GM21447 (cell line): ENCODE results near the gene DCP1B.

ENCODE experiments used
- ATAC-seq: cut with Tn5 transposase; IDR thresholded peaks from one replicate; pipeline ENCODE4 v1.9.1; 2021; ENCODE audit not compliant: unreplicated experiment

Gene DCP1B

GRCh38 chr12:2017546-2018337, 13.5 kb upstream of the DCP1B start:
- ATAC-seq: no peak

DNA sequence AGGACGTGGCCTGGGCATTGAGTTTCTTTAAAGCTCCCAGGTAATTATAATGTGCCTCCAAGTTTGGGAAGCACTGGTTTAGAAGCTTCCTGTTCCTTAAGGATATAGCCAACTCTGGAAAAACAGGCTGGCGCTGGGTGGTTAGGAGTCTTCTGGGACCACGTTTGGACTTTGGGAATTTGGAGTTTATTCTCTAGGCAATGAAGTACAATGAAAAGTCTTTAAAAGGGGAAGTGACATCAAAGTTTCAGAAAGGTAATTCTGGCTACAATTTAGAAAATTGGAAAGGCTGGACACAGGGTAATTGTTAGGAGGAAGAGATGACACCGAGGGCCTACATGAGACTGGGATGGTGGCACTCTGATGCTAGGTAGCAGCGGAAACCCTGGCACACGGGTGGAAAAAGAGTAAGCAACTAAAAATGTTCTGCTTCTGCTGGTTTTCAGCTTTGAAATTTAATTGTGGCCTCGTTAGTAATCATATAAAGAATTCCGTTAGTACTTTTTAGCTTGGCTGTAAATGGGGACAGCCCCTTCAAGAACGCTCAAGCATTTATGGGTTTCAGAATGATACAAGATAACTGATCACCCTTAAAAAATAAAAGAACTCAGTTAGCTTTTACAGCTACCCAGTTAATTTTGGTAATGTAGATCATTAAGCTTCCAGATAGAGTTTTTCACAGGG, 12.7 kb upstream of the DCP1B start:
- ATAC-seq: no peak

DNA sequence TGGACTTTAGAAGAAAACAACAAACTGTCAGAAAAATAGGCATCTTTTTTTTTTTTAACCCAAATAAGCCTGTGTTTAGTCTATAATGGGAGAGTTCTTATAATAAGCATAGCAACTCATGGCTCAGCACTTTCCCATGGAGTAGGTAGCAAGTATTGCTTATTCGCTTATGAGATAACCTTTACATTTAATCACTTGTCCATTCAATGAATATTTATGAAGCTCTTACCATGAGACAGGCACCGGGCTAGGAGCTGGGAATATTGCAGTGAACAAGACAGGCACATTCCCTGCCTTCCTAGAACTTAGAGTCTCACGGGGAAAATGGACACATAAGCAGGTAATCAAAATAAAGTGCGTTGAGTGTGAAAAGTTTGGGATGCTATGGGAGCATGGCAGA, 10.0 kb upstream of the DCP1B start:
- ATAC-seq: no peak

DNA sequence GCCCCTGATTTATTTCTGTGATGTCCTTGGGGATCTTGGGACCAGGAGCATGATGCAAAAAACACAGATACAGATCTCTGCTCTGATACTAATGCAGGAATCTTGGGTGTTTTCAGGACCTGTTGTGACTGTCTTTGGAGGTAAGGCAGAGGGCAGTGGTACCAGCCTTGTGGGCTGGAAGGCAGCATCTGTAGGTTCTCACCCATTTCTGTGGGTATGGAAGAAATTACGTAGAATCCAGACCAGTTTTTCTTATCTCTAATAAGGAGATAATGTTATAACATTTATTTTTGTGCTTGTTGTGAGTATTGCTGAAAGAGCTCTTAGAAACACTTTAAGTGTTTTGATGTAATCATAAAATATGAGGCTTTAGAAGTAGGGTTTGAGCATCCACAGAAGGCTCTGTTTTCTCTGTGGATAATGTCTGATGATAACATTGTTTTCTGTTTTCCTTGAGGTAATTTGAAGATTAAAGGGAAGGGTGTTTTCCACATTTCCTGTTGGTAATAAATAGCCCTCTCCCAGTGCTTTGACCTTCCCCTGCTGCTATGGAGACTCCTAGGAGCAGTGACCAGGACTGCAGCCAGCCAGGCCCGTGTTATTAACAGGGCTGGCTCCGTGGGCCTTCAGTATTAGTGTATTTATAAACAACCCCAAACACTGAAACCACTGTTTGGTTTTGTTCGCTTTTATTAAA, 9.4 kb upstream of the DCP1B start:
- no peak for ATAC-seq

DNA sequence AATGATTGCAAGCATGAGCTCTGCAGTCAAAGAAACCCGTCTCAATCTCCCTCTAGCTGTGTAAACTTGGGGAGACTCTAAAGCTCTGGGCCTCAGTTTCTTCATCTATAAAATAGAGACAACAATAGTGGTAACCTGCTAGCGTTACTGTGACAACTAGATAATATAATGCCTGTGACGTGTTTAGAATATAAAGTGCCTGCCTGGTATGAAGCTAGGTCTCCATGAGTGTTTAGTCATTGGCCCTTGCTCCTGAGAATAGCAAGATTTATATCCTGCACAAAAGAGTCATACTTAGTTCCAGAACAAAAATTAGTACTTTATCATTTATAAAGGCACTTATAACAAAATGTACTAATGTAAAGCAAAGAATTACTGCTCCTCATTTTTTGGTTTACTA, 8.8 kb upstream of the DCP1B start:
- ATAC-seq: no peak

DNA sequence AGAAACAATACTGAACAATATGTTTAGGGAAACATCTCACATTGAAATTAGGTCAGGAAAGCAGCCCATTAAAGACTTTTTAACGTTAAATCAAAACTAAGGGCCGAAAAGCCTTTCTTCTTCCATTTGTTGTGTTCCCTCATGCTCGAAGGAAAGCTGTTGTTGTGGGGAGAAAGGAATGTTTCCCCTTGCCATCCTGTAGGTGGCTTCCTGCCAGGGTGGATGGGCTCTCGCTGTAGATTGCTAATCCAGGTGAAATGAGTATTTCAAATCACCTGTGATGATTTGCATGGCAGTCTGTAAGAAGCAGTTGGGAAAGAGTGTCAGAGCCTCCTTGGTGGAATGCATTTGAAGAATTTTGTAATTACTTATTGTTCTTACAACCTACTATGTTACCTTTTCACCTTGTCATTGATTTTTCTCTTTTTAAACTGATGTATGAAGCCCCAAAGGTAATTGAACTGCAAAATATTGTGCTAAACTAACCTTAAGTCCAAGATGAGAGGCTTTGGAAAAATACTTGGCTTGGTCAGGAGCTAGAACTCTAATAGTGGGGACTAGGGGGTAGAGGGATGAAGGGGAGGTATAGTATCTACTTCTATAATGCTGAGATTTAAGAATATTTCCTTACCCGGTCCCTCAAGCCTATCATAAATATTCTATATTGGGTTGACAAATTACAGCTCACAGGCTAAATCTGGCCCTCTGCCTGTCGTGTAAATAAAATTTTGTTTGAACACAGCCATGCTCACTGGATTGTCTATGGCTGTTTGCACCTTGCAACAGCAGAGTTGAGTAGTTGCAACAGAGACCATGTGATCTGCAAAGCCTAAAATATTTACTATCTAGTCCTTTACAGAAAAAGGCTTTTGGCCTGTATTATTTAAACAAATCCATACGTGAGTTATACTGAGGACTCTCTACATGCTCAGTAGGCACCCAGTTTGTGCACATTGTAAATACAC, 7.7 kb upstream of the DCP1B start:
- ATAC-seq: no peak

GRCh38 chr12:2009623-2010022, 5.4 kb upstream of the DCP1B start:
- ATAC-seq: no peak

DNA sequence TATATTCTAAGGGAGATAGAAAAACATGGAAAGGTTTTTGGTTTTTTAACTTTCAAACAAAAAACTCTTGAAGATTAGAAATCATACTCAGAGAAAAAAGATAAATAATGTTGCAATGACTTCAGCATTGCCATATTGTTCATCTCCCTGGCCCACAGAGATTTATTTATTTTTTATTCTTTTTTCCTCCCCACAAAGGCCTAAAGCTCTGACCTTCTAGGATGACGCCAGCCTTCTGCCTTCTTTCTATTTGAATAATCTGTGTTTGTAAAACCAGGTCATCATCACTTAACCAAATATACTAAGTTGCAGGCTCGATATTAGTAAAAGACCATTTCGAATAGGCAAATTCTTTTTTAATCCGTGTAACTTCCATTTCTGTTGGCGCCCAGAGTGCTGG, 4.4 kb upstream of the DCP1B start:
- ATAC-seq: no peak

DNA sequence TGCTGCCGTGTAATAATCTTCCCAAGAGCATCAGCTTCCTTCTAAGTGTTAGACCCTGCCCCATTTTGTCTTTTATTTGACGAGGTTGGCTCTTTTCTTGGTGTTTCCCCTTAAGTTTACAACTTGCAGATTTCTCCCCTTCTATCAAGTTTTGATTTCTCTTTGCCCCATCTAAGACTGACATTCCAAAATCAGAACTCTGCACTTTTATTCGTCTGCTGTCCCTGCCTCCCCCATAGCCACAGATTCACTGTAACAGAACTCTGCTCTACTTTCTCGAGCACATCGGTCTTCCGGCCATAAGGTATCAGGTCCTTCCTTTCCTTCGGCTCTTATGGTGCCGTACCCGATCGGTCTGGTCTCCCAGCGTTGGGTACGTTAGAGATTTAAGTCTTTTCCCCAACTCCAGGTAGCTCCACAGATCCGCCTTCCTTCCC, 563 bp downstream of the DCP1B start:
- peak; percentile 14 for ATAC-seq

DNA sequence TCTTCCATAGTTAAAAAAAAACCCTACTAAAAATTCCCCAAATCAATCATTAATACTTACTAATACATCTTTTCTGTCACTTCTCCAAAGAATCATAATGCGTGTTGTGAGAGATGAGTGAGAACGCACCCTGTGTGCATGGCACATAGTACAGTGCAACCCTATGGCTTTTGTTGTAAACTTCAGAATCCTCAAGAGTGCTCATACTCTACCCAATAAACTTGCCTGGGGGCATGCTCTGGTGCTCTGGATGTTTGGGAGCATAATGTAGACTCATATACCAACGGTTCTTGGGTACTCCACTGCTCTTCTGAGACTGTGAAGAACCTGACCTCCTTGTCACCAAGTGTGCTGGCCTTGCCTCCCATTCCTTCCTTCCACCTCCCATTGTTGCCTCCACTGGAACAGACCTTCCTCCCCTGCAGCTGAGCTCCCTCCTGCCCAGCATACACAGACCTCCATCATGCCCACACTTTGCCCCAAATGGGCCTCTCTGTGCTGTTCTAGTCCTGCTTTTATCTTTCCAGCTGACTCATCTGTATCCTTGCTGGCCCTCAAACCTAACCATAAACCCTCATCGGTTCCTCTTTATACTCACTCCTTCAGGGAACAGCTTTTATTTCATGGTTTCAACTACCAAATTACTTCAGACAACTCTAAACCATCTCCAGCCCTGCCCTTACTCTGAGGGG, 8.9 kb downstream of the DCP1B start:
- ATAC-seq: no peak

- no peak for ATAC-seq
These were observed 9.7 kb downstream of the DCP1B start for GRCh38 chr12:1994429-1995143.

DNA sequence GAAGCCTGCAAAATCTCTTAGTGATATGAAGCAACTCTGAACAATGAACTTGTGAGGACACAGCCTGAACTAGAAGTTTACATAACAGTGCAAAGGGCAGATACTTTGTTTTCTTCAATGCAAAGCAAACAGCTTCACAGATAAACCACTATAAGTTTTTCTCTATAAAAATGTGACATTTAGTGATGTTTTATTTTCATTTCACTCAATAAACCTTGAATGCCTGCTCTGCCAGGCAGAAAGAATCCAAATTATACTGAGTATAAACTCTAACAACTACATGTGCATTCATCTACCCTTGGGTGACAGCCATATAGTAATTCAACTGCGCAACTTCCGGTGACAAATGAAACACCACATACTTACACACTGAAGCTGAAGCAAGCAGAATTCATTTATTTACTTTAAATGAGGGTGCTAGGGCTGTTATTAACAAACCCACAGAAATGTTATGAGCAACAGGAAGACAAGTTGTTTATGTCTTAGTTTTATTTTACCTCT, 10.3 kb downstream of the DCP1B start:
- ATAC-seq: no peak

DNA sequence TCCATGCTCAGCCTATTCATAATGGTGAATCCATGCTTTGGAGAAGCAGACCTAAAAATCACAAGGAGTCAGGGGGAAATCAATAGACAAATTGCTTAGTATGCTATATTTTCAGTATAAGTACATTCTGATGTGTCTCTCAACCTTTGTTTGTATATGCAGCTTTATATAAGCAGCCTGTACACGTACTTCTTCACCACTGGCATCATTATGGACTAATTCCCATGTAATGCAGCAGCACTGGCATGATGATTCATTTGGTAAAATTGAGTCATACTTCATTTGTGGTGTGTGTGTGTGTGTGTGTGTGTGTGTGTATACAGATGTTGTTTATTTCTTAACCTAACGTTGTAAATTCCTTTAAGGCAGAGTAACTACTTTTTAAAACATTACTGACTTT, 10.9 kb downstream of the DCP1B start:
- no peak for ATAC-seq

DNA sequence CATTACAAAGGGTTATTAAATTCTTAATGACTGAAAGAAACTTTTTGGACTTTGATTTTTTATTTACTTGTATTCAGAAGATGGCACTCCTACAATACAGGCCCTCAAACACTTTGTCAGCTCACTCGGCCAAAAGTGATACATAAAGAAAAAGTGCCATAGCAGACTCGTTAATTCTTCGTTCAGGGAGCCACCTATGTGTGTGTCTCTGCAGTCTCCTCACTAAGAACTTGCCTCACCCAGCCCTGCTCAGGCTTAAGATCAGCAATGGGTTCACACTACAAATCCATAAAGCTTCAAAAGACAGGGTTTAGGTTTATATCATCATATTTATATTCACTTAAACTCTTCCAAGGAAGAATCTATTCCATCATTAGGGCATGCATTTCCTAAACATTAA, 11.5 kb downstream of the DCP1B start:
- ATAC-seq: no peak

DNA sequence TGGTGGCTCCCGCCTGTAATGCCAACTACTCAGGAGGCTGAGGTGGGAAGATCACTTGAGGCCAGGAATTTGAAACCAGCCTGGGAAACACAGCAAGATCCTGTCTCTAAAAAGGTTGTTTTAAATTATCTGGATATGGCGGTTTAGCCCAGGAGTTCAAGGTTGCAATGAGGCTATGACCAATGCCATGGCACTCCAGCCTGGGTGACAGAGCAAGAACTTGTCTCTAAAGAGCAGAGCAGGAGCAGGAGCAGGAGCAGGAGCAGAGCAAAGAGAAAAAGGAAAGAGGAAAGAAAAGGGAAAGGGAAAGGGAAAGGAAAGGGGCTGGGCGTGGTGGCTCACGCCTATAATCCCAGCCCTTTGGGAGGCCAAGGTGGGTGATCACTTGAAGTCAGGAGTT, 15.1 kb downstream of the DCP1B start:
- ATAC-seq: no peak

DNA sequence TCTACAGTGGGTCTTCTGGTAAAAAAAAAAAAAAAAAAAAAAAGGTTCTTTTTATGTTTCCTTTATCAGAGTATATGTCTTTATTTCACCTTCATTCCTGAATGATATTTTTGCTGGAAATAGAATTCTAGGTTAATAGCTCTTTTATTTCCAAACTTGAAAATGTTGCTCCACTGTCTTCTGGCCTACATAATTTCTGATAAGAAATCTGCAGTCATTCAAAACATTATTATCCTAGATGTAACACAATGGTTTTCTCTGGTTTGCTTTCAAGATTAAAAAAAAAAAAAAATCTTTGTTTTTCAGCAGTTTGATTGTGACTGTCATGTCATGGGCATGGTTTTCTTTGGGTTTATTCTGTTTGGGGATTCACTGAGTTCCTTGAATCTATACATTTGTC, 19.5 kb downstream of the DCP1B start:
- ATAC-seq: no peak

DNA sequence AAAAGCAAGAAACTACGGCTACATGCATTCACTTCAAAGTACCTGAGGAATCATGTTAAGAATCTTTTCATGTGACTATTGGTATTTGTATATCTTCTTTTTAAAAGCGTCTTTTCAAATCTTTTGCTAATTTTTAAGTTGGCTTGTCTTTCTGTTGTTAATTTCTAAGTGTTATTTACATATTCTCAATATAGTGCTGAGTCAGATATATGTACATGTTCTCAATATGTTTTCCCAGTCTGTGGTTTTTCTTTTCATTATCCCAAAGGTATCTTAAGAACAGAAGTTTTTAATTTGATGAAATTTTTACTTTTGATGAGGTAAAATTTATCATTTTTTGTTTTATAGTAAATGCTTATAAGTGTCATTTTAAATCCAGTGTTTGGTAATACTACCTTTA, 24.0 kb downstream of the DCP1B start:
- ATAC-seq: no peak

DNA sequence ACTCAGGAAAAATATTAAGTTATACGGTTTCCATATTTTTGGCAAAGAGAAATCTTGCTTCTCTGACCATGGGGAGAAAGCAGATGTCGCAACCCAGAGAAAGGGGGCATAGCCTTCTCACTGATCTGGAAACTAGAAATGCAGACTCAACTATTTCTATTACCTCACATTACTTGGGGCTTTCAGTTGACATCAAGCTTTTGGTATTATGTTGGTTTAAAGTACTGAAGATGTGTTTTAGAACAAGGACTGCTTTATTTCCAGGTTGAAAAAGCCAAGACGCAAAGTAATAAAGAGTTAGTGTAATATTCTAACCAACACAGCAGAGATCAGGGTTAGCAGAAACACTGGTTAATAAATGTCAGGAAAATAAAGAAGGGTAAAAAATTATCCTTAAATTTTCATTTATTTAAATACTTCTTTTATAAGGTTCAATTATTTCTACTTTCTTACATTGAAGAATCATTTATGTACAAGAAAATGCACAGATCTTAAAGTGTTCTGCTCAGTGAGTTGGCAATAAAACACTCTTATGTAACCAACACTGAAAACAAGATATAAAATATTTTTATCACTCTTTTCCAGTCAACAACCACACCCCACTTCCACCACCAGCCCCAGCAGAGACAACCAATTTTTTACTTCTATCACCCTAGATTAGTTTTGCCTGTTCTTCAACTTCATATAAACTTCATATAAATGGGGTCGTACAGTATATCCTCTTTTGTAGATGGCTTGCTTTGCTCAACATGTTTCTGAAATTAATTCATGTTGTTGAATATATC, 26.0 kb downstream of the DCP1B start:
- no peak for ATAC-seq

GRCh38 chr12:1977588-1977987, 26.7 kb downstream of the DCP1B start:
- ATAC-seq: no peak
